Renal cortical epithelial cell (primary cell): ENCODE data around the gene AMT. TPM values are rescaled to one million over a fixed set of nuclear protein-coding genes. Genes with fewer than 3 reads are reported as not detected.
"Not testable (repeated sequence)": the region's sequence is repeated elsewhere in the genome, so short reads cannot be mapped to it uniquely, and the experiment has no call there.

Experiments used
- DNase-seq: peaks from one replicate; pipeline ENCODE4 v3.0.0-alpha.2; 2011; ENCODE audit warnings: low read depth
- total RNA-seq: library from RNA; depleted of rRNA; stranded (reverse); fragments of >200 nt; gene quantifications from 2 replicates; pipeline ENCODE4 v1.2.3, GENCODE V29; 2014

AMT gene
- total RNA-seq, 1 donor from 2014 or later: 0.85 TPM

DNA sequence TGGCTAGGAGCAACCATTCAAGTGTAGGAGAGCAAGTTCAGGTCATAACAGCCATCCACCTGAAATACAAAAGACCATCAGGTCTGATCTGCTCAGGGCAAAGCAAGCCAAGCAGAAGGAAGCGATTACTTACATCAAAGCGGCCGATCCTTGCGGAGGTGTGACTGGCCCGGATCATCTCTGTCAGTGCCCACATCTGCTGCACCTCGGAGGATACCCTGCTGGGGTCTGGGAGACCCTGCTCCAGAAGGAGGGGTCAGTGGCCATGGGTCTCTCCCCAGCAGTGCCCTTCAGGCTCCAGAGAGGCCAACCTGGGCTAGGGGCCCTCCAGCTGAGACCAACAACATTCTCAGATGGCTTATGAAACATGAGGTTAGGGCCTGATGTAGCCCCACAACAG is 2.5 kb upstream of the AMT start:
- no peak for DNase-seq

DNA sequence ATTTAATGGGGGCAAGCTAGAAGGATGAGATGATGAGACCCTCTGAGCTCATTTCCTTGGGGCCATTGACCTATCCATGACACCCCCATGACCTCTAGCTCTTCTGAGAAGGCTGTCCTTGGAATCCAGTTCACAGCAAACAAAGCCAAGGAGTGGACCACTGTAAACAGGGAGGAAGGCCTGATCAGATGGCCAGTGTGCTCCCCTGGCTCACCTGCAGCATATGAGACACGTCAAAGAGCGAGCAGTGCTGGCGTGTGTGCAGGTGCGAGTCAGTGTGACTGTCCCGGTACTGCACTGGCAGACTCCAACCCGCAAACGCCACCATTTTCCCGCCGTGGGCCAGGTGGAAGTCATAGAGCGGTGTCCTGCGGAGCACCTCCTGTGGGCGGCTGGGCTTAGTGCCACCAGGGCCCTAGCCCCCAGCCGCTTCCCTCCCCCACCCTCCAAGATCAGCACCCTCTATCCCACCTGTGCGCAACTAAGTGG is 339 bp downstream of the AMT start:
- DNase-seq: no peak

DNA sequence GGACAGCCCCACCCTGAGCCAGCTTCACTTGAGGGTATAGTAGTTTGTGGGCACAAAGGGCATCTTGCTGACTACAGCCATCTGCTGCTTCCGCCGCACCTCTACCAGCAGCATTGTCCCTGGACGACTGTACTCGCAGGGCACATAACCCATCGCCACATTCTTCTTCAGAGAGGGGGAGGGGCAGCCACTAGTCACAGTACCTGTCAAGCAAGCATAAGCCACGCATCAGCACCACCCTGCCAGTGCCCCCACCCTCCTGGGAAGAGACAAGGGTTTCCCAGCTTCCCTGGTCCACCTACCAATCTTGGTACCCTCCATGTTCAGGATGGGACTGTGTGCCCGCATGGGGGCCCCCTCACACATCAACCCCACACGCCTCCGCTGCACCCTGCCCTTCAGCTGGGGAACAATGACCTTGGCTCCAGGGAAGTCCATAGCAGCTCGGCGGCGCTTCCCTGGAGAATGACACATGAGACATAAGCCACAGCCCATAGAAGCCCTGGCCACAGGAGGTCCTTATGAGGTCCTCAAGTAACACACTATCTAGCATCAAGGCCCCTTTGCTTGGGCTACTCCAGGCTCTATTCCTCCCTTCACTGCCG is 4.7 kb downstream of the AMT start:
- DNase-seq: no peak

DNA sequence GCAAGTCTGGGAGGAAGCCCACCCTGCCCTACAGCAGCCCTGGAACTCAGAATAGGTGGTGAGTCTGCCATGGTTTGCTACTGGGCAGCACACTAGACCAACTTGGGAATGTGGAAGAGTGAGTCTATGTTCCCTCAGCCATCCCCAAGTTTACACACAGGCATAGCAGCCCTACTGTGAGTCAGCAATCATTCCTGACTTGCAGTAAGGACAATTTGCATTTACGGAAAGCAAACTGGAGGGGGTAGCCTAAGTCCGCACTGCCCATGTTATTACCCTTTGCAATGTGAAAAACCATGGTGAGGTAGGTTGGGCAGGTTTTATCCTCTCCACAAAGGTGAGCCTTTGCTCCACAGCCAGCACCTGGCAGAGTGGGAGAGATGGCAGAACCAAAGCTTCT is 5.4 kb downstream of the AMT start:
- DNase-seq: no peak

DNA sequence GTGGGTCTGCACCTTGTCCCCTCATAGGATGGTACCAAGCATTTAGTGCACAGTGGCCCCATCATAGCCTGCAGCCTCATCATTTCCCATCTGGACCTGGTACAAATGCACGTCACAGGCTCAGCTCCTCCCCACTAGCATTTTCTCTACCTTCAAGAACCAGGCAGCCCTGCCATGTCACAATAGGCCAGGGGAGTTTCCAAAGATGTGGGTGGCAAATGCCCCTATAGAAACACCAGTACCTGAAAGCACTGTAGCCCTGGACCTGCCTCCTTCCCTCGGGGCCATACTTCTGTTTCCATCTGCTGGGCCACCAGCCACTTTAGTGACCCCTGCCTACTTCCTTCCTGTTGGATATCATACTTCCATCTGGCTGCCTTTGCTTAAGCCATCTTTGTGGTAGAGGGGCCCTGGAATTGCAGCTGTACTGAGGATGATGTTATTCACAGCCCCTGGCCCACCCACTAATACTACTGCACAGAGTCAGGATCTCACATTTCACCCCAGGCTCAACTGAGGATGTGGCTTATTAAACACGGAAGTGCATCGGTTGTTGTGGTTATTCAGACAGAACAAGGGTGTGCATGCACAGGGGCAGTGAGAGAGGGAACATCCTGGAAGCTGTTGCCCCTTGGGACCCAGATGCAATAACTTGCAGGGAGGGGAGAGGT is 6.2 kb downstream of the AMT start:
- no peak for DNase-seq

DNA sequence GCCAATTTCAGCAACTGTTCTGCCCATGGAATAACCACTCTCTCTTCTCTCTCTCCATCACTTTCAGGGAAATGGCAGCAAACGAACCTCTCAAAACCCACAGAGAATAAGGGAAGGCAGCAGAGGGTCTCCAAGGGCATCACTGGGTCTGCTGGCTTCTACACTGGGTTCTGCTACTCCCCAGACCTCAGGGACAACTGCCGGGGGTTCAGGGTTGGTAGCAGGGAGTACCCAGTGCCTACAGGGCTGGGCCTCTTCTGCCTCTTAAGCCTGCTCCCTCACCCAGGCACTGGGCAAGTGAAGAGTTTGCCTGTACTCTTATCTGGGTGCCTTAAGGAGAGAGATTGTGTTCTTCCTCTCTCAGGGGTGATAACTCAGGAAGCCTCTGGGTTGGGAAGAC is 7.5 kb downstream of the AMT start:
- DNase-seq: no peak

DNA sequence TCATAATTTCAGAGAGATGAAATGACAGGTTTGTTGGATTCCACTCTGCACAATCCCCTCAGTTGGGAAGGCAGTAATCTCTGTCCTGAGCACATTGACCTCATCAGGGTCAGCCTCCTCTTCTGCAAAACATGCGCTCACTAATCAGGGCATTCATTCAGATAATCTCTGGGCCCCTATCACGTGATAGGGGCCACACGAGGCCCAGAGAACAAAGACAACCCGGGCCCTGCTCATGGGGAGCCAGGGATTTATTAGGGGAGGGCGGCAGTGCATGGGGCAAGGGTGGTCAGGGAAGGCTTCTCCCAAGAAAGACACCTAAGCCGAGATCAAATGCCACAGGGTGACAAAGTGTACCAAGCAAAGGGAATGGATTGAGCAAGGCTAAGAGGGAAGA is 8.9 kb downstream of the AMT start:
- no peak for DNase-seq

DNA sequence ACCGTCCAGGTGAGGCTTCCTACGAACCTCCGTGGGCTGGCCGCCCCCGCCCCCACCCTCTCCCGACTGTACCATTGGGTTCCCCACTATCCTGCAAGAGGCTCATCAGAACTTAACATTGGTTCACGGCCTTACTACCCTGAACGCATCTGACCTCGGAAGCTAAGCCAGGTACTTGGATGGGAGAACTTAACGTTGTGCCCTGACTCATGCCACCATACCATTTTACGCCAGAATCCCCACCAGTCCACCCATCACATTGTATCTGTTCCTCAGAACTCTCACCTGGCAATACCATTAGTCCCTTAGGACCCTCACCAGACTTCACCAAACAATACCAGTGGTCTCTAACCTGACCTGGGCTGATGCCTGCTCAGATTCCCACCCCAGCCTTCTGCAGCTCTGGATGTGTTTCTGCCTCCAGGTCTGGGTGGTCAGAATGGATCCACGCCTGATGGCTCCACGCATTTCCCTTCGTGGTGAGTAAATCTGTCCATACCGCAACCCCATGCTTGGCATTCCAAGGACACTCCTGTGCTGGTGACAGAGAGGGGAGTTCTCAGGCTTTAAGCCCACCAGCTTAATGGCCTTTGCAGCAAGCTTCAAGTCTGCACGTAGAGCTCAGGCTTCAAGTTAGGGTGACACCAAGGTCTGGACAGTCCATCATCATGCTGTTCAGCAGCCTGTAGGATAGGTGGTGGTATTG is 9.5 kb downstream of the AMT start:
- no peak for DNase-seq

DNA sequence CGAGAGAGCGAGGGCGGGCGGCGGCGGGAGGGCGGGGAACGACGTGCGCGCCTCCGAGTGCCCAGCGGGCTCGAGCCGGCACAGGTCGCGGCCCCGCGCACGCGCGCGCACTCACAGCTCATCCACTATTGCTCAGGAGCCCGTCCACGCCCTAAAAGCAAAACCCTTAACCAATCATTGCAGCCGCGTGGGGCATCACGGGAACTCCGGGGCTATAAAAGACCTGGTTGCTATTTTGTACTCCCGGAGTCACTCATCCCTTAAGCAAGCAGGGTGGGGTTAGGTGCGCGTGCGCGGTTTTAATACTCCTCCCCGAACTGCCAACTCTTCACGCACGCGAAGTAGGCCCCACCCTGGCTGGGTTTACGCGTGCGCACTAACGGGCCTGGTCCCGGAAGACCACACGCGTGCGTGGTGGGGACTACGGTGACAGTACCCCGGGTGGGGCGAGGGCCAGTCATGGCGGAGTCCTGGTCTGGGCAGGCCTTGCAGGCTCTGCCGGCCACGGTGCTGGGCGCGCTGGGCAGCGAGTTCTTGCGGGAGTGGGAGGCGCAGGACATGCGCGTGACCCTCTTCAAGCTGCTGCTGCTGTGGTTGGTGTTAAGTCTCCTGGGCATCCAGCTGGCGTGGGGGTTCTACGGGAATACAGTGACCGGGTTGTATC is 10.2 kb downstream of the AMT start, which contains the start of the genes RHOA and TCTA:
TSS of gene RHOA (minus strand) at position 9 of the 664 bp plus-strand sequence. CDS start 36,387 bp downstream, outside the sequence.
TSS of gene TCTA (plus strand) at position 456 of the 664 bp plus-strand sequence. CDS start at position 460, 4 bp downstream.
- peak; percentile 99 for DNase-seq

DNA sequence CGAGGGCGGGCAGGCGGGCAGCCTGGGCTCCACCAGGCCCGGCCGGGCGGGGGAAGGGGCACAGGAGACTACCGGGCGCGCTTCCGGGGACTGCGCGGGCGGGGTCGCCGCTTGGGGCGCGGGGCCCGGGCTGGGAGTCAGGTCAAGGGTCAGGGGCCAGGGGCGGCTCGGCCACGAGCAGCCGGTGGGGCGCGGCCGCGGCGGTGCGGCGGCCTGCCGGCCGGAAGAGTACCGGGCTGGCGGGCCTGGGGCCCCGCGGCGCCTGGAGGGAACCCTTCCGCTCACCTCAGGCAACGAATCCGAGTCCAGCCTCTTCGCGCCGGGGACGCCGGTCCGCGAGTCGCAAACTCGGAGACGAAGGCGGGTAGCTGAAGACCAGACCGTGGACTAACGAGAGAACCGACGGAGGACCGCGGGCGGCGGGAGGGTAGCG is 10.7 kb downstream of the AMT start:
- no peak for DNase-seq

DNA sequence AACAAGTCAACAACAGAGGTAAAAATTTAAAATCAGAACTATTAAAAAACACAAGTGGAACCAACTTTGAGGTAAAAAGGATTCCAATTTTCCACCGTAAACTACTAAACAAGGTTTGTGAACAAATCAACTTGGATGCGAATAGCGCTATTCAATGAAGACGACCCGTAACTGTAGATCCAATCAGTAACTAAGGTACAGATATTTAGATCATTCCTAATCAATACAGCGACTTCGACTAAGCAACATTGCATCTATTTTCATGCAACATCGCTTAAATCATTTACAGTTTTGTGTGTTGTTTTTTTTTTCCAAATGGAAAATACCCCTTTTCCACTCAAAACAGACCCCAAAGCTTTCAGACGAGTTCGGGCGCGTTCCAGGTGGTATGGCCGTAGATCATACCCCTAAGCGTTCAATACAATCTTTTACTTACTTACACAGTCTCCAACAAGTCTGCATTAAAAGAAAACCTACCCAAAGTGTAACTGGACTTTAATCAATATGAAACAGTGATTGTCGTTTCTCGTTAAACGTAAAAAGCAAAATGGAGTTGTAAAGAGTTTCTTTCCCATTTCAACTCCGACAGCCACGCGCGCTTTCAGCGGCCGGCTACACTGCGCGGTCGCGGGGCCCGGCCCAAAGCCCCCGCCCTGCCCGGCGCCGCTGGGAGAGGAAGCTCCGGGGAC is 11.3 kb downstream of the AMT start:
- no peak for DNase-seq

DNA sequence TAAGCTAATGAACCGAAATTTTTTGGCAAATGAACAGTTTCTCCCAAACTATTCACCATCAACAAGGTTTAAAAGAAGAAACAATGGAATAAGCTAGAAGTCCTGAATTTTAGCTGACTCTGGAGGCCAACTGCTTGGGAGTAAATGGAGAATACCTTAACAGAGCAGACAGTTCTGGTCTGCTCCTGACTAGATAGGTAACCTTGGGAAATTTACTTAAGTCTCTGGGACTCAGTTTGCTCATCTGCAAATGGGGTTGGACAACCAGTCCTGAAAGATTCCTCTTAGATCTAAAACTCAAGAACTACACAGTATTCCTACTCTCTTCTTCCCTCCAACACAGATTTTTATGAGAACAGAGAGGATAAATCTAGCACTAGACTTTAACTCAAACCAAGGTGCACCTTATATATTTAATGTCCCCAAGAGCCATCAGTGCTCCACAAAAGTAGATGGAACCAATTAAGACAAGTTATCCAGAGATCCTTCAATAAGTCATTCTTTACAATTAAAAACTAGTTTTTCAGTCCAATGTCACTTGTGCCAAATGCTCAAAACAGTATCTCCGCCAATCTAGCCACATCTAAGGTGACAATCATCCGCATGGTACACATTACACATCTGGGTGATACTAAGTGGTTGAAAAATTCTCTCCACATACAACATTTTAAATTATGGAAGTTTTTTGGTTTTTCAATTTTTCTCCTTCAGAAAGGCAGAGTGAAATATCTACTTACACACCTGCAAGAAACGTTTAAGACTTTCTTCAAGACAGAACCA is 12.0 kb downstream of the AMT start:
- DNase-seq: no peak

DNA sequence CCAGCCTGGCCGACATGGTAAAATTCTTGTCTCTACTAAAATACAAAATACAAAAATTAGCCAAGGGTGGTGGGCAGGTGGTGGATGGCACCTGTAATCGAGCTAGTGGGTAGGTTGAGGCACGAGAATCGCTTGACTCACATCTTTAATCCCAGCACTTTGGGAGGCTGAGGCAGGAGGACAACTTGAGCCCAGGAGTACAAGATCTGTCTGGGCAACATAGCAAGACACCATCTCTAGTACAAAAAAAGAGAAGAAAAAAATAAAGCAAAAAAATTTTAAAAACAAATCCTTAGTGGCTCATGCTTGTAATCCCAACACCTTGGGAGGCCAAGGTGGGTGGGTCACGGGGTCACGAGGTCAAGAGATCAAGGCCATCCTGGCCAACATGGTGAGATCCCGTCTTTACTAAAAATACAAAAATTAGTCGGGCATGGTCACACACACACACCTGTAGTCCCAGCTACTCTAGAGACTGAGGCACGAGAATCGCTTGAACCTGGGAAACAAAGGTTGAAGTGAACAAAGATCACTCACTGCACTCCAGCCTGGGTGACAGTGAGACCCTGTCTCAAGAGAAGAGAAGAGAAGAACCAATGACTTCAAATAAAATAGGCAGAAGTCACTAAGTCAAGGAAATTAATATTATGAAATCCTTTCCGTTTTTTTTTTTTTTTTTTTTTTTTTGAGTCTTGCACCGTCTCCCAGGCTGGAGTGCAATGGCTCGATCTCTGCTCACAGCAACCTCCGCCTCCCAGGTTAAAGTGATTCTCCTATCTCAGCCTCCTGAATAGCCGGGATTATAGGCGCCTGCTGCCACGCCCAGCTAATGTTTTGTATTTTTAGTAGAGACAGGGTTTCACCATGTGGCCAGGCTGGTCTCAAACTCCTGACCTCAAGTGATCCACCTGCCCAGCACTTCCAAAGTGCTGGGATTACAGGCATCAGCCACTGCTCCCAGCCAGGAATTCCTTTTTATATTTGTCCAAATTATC is 15.4 kb downstream of the AMT start:
- no peak for DNase-seq

DNA sequence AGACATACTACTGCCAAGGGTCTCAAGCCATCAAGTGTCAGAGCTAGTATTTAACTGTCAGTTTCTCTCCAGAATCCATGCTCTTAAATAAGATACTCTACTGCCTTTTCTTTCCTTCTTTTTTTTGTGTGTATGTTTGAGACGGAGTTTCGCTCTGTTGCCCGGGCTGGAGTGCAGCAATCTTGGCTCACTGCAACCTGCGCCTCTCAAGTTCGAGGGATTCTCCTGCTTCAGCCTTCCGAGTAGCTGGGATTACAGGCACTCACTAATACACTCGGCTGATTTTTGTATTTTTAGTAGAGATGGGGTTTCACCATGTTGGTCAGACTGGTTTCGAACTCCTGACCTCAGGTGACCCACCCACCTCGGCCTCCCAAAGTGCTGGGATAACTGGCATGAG is 16.7 kb downstream of the AMT start:
- DNase-seq: not testable (repeated sequence)

DNA sequence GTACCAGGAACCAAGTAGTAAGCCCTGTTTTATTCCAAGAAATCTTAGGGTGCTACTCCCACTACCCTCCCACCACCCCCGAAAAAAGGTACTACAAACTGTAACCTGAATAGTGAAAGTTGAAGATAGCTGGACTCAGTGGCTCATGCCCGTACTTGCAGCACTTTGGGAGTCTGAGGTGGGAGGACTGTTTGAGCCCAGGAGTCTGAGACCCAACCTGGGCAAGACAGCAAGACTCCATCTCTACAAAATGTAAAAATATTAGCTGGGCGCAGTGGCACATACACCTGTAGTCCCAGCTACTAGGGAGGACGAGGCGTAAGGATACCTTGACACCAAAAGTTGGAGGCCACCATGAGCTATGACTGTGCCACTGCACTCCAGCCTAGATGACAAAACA is 18.4 kb downstream of the AMT start:
- DNase-seq: no peak

DNA sequence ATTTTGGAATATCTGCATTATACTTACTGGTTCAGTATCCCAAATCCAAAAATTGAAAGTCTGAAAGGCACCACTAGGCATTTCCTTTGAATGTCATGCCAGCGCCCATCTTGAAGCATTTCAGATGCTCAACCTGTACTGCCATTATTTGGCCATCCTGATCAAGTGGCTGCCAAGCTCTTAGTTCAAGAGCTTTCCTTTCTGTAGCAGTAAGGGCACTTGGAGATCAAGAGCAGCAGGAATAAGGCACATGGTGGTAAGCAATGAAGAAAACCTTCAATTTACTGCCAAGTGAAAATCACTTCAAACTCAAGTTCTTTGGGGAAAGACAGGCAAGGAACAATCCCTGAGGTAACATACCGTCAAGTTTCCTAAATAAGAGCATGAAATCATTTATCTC is 20.5 kb downstream of the AMT start:
- DNase-seq: no peak

DNA sequence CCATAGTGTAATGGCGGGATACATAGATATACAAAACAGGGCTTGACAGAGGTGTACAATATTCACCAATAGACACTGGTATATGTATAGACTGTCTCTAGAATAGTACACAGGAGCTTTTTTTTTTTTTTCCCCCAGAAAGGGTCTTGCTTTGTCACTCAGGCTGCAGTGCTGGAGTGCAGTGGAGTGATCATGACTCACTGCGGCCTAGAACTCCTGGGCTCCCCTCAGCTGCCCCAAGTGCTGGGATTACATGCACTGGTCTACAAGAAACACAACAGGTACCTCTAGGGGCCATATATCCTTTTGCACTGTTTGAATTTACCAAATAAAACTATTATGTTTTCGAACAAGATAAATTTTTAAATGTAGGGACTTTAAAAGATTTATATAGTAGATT is 22.8 kb downstream of the AMT start:
- peak; percentile 29 for DNase-seq

DNA sequence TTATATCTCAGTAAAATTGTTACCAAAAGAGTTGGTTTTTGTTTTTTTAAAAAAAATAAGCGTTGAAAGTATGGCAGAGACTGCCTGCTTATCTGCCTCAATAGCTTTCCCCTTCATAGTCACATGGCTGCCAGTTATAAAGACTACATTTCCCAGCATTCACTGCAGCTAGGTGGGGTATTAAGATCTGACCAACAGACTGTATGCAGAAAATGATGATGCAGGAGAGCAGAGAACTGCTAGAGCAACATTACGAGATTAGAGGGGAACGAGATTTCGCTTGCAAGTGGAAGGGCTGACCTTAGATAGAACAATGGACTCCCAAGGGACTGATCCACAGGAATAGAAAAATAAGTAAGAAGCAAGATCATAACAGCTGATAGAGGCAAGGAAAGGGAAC is 24.8 kb downstream of the AMT start:
- no peak for DNase-seq

DNA sequence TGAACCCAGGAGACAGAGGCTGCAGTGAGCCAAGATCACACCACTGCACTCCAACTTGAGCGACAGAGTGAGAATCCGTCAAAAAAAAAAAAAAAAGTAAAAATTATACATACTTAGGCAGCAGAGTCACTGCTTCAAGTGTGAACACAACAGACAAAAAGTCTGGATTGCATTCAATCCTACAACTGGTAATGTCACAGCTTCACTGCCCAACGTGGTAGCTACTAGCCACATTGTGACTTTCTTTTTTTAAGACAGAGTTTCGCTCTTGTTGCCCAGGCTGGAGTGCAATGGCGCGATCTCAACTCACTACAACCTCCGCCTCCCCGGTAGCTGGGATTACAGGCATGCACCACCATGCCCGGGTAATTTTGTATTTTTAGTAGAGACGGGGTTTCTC is 31.0 kb downstream of the AMT start:
- DNase-seq: not testable (repeated sequence)

DNA sequence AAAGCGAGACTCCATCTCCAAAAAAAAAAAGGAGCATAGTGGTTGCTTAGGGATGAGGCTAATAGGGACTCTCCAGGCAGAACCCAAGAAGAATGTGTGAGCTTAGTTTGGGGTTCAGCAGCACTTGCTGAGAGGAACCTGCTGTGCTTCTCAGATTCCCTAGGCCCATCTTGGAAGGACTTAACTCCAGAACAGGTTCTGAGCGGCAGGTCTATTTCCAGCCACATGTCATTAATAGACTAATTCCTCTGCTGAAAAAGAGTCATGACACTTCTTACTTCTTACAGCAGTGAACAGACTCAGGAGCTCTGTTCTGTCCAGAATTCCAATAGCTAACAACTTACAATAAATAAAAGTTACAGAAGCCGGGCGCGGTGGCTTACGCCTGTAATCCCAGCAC is 33.0 kb downstream of the AMT start:
- DNase-seq: no peak
